Fibroblast of villous mesenchyme (primary cell): Measurements from ENCODE around the gene ATP5MK. TPM values are rescaled to one million over a fixed set of nuclear protein-coding genes. Genes with fewer than 3 reads are reported as not detected.

ENCODE experiments used
- DNase-seq: peaks from one replicate; pipeline ENCODE4 v3.0.0-alpha.2; 2010; ENCODE audit warnings: low read depth
- H3K4me3 ChIP-seq: 2 replicates; pipeline ENCODE4 v1.5.1; 2011; ENCODE audit warnings: low read depth, mild to moderate bottlenecking, low read length
- CTCF ChIP-seq: IDR thresholded peaks from 2 replicates; pipeline ENCODE4 v1.5.1; 2012; ENCODE audit warnings: low read depth, mild to moderate bottlenecking, low read length; ENCODE audit not compliant: insufficient read depth
- total RNA-seq: library from RNA; depleted of rRNA; stranded (reverse); fragments of >200 nt; gene quantifications from 2 replicates; pipeline ENCODE4 v1.2.3, GENCODE V29; 2012

Gene ATP5MK
- total RNA-seq, 1 donor: 217 TPM

- H3K4me3 ChIP-seq: no peak overlapping the region
- DNase-seq: no peak
- no peak for TF ChIP-seq CTCF
Measured at GRCh38 chr10:103441206-103441605, 44.9 kb upstream of the ATP5MK start.

- no peak overlapping the region for H3K4me3 ChIP-seq
- no peak for TF ChIP-seq CTCF
- DNase-seq: no peak
Measured at GRCh38 chr10:103440416-103440815, 44.1 kb upstream of the ATP5MK start.

- no peak for DNase-seq
- no peak overlapping the region for H3K4me3 ChIP-seq
- no peak for TF ChIP-seq CTCF
Measured at GRCh38 chr10:103439776-103440175, 43.5 kb upstream of the ATP5MK start.

DNA sequence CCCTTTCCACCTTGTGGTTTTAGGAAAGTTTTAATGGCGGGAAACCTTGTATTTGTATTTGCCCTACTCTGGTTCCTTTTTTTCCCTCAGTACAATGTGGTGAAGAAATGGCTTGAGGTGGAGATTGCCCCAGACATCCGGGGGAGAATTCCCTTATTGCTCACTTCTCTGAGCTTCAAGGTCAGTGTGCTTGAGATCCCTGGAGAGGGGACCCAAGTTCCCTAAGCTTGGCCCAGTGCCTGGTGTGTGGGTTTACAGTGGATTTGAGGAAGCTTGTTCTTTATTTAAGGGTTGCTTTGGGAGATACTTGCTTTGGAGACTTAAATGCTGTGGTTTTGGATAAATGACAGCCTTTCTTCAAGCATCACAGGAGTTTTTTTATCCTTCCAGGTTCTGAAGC lies 37.6 kb upstream of the ATP5MK start:
- TF ChIP-seq CTCF: no peak
- no peak overlapping the region for H3K4me3 ChIP-seq
- DNase-seq: no peak

DNA sequence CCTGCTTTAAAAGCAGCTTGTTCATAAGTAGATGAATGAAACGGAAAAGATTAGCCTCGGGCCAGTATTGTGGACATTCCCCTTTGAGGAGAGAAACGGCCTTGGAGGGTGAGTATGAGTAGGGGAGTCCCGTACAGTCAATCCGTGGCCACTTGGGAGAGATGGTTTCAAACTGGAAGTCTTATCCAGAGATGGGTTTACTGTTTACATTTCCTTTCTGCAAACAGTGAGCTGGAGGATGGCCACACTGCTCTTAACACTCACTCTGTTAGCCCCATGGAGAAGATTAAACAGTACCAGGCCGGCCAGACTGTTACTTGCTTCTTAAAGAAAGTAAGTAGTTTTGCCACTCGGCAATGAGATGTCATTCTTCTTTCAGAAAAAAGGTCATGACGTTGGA lies 35.6 kb upstream of the ATP5MK start:
- no peak for TF ChIP-seq CTCF
- no peak for DNase-seq
- H3K4me3 ChIP-seq: no peak overlapping the region

DNA sequence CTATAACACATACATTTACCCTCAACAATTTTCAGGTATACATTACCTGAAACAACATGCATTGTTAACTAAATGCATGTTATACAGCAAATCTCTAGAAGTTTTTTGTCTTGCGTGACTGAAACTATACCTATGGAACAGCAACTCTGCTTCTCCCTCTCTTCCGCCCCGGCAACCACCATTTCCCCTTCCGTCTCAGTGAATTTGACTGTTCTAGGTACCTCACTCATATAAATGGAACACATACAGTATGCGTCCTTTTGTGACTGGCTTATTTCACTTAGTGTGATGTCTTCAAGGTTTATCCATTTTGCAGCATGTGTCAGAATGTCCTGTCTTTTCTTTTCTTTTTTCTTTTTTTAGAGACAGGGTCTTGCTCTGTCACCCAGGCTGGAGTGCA lies 33.4 kb upstream of the ATP5MK start:
- DNase-seq: no peak
- TF ChIP-seq CTCF: no peak

GRCh38 chr10:103428989-103429643 lies 32.8 kb upstream of the ATP5MK start:
- no peak for TF ChIP-seq CTCF
- DNase-seq: no peak
- no peak overlapping the region for H3K4me3 ChIP-seq

More for the DNA sequence above, 33.4 kb upstream of the ATP5MK start:
- no peak overlapping the region for H3K4me3 ChIP-seq
